H1 (cell line): ENCODE data around the gene FCRLA. TPM values are rescaled to one million over a fixed set of nuclear protein-coding genes. Genes with fewer than 3 reads are reported as not detected.

Experiments
- CTCF ChIA-PET: fragments of 300-600 bp; sonication (Branson Sonifier 250); formaldehyde crosslinking; loops from one replicate; lab custom pipeline; 2021; ENCODE audit not compliant: partially characterized antibody; lab: Charles Lee
- POLR2A ChIA-PET: fragments of 300-600 bp; sonication (Branson Sonifier 250); formaldehyde crosslinking; loops from one replicate; lab custom pipeline; 2021; ENCODE audit warnings: inconsistent platforms; ENCODE audit not compliant: partially characterized antibody; lab: Charles Lee
- DNase-seq, 2 experiments: peaks; one replicate each; pipeline versions ENCODE4 v3.0.0 to v3.0.0-alpha.2; 2010 to 2022; ENCODE audit warnings: low spot score in 2 of 2, low read depth in 1 of 2, mixed read lengths in 1 of 2
- FAIRE-seq: peaks from 2 replicates; lab custom pipeline; 2011; peaks lifted over from hg19 to GRCh38; lab: Jason Lieb, UNC
- H2AFZ ChIP-seq: 2 replicates; pipeline ENCODE4 v1.8.1; 2012; ENCODE audit warnings: low read length, inconsistent platforms
- H2AK5ac ChIP-seq: 2 replicates; pipeline ENCODE4 v1.6.1; 2013; ENCODE audit warnings: low read depth, low read length
- H2BK120ac ChIP-seq: replicated peaks from 2 replicates; pipeline ENCODE3; 2013; ENCODE audit warnings: low read depth, low read length, inconsistent platforms
- H2BK12ac ChIP-seq: 2 replicates; pipeline ENCODE4 v1.6.1; 2013; ENCODE audit warnings: low read depth, low read length
- H2BK15ac ChIP-seq: 2 replicates; pipeline ENCODE4 v1.6.1; 2013; ENCODE audit warnings: low read length
- H2BK20ac ChIP-seq: 2 replicates; pipeline ENCODE4 v1.6.1; 2013; ENCODE audit warnings: low read length
- H2BK5ac ChIP-seq: 2 replicates; pipeline ENCODE4 v1.6.1; 2013; ENCODE audit warnings: low read depth, low read length
- H3K14ac ChIP-seq: 2 replicates; pipeline ENCODE4 v1.6.1; 2013; ENCODE audit warnings: inconsistent platforms; ENCODE audit not compliant: insufficient read length
- H3K18ac ChIP-seq: 2 replicates; pipeline ENCODE4 v1.6.1; 2013; ENCODE audit warnings: low read length; ENCODE audit errors: extremely low read depth
- H3K23ac ChIP-seq: 2 replicates; pipeline ENCODE4 v1.6.1; 2013; ENCODE audit warnings: inconsistent platforms; ENCODE audit not compliant: insufficient read length
- H3K23me2 ChIP-seq: 2 replicates; pipeline ENCODE4 v1.6.1; 2013; ENCODE audit warnings: low read depth, low read length
- H3K27ac ChIP-seq: 2 replicates; pipeline ENCODE4 v1.6.1; 2011; ENCODE audit warnings: low read depth, low read length, inconsistent platforms
- H3K27me3 ChIP-seq, 4 experiments: replicated peaks in 1 of 4; 1 replicate in 1 of 4; 2 replicates in 3 of 4; pipeline versions ENCODE4 v1.6.1 to v1.8.1; 2011 to 2013; ENCODE audit warnings: low read length in 3 of 4, mild to moderate bottlenecking in 3 of 4, inconsistent platforms in 2 of 4, mixed read lengths in 2 of 4, moderate library complexity in 1 of 4; ENCODE audit not compliant: control insufficient read depth in 3 of 4, insufficient read depth in 3 of 4; ENCODE audit errors: extremely low read depth in 1 of 4
- H3K36me3 ChIP-seq, 4 experiments: 2 replicates each; pipeline versions ENCODE4 v1.6.1 to v1.8.1; 2011 to 2013; ENCODE audit warnings: mild to moderate bottlenecking in 4 of 4, low read length in 3 of 4, moderate library complexity in 2 of 4, control low read depth in 1 of 4, inconsistent platforms in 1 of 4; ENCODE audit not compliant: insufficient read depth in 4 of 4, control insufficient read depth in 2 of 4
- H3K4ac ChIP-seq: replicated peaks from 2 replicates; pipeline ENCODE3; 2013; ENCODE audit warnings: low read length, low read depth, mixed read lengths, inconsistent platforms; ENCODE audit not compliant: insufficient read length
- H3K4me1 ChIP-seq, 4 experiments: replicated peaks in 1 of 4; 1 replicate in 1 of 4; 2 replicates in 3 of 4; pipeline versions ENCODE4 v1.6.1 to v1.8.1; 2011 to 2013; ENCODE audit warnings: low read length in 3 of 4, inconsistent platforms in 2 of 4, mixed read lengths in 1 of 4; ENCODE audit not compliant: insufficient read depth in 4 of 4, control insufficient read depth in 3 of 4
- H3K4me2 ChIP-seq, 2 experiments: 2 replicates each; pipeline versions ENCODE4 v1.6.1 to v1.8.1; 2011 to 2013; ENCODE audit warnings: low read depth in 2 of 2, low read length in 2 of 2, control low read depth in 1 of 2, inconsistent platforms in 1 of 2, mild to moderate bottlenecking in 1 of 2; ENCODE audit not compliant: insufficient read depth in 1 of 2
- H3K4me3 ChIP-seq, 4 experiments: fragments of 200-600, 300-600 bp in 1 of 4; sonication (generic), shearing (Covaris generic), sonication (Bioruptor Twin) in 1 of 4; 2 replicates each; pipeline versions ENCODE4 v1.5.1 to v1.8.1; 2011 to 2016; ENCODE audit warnings: low read length in 4 of 4, low read depth in 3 of 4, control low read depth in 2 of 4, inconsistent platforms in 2 of 4, mild to moderate bottlenecking in 2 of 4, mixed read lengths in 1 of 4, moderate library complexity in 1 of 4; ENCODE audit not compliant: insufficient read depth in 2 of 4; ENCODE audit errors: extremely low read depth in 1 of 4
- H3K56ac ChIP-seq: replicated peaks from 2 replicates; pipeline ENCODE3; 2013; ENCODE audit warnings: low read depth, mild to moderate bottlenecking, mixed read lengths, low read length, inconsistent platforms; ENCODE audit not compliant: insufficient read length
- H3K79me1 ChIP-seq: 2 replicates; pipeline ENCODE4 v1.6.1; 2013; ENCODE audit warnings: low read depth, low read length, control low read depth
- H3K79me2 ChIP-seq, 2 experiments: 2 replicates each; pipeline versions ENCODE4 v1.6.1 to v1.8.1; 2012 to 2013; ENCODE audit warnings: low read length in 2 of 2, mild to moderate bottlenecking in 2 of 2, inconsistent platforms in 1 of 2; ENCODE audit not compliant: insufficient read depth in 2 of 2, control insufficient read depth in 1 of 2
- H3K9ac ChIP-seq, 4 experiments: replicated peaks in 1 of 4; 1 replicate in 1 of 4; 2 replicates in 3 of 4; pipeline versions ENCODE4 v1.6.1 to v1.8.1; 2011 to 2013; ENCODE audit warnings: low read depth in 3 of 4, low read length in 3 of 4, control low read depth in 2 of 4, mild to moderate bottlenecking in 2 of 4, moderate library complexity in 2 of 4, inconsistent platforms in 1 of 4; ENCODE audit errors: extremely low read depth in 1 of 4
- H3K9me3 ChIP-seq, 2 experiments: 2 replicates each; pipeline versions ENCODE4 v1.6.1 to v1.8.1; 2012 to 2013; ENCODE audit warnings: mild to moderate bottlenecking in 2 of 2, moderate library complexity in 2 of 2, control low read depth in 1 of 2, inconsistent platforms in 1 of 2, low read depth in 1 of 2, low read length in 1 of 2, mixed read lengths in 1 of 2; ENCODE audit not compliant: insufficient read depth in 2 of 2
- H4K20me1 ChIP-seq, 2 experiments: replicated peaks in 1 of 2; 2 replicates each; pipeline versions ENCODE3 to v1.8.1; 2011 to 2013; ENCODE audit warnings: inconsistent platforms in 2 of 2, low read length in 2 of 2, mild to moderate bottlenecking in 1 of 2; ENCODE audit not compliant: insufficient read depth in 2 of 2, control insufficient read depth in 1 of 2
- H4K5ac ChIP-seq: 2 replicates; pipeline ENCODE4 v1.6.1; 2013; ENCODE audit warnings: low read length, low read depth, mixed read lengths, inconsistent platforms; ENCODE audit not compliant: insufficient read length
- H4K8ac ChIP-seq: 2 replicates; pipeline ENCODE4 v1.8.0; 2013; ENCODE audit warnings: mild to moderate bottlenecking, moderate library complexity, low read length, inconsistent platforms; ENCODE audit not compliant: insufficient read depth; ENCODE audit errors: extremely low read depth
- H4K91ac ChIP-seq: replicated peaks from 2 replicates; pipeline ENCODE3; 2013; ENCODE audit warnings: low read length, mixed read lengths, inconsistent platforms; ENCODE audit not compliant: insufficient read length
- BRCA1 ChIP-seq: IDR thresholded peaks from 2 replicates; pipeline ENCODE4 v1.6.1; 2012; ENCODE audit warnings: low read depth, low read length, improper control_type of control experiment
- CHD1 ChIP-seq: IDR thresholded peaks from 2 replicates; pipeline ENCODE4 v1.6.1; 2012; ENCODE audit warnings: low read depth, low read length, improper control_type of control experiment
- CTCF ChIP-seq, 3 experiments: IDR thresholded peaks; 1 replicate in 2 of 3; 2 replicates in 1 of 3; pipeline versions ENCODE4 v1.5.1 to v1.6.1; 2011; ENCODE audit warnings: low read length in 3 of 3, mild to moderate bottlenecking in 3 of 3, inconsistent platforms in 2 of 3, low read depth in 1 of 3, moderate library complexity in 1 of 3; ENCODE audit not compliant: insufficient read depth in 1 of 3; ENCODE audit errors: control extremely low read depth in 1 of 3
- EGR1 ChIP-seq: IDR thresholded peaks from 2 replicates; pipeline ENCODE4 v1.6.1; 2011; ENCODE audit warnings: low read depth, low read length, borderline replicate concordance
- EP300 ChIP-seq, 2 experiments: IDR thresholded peaks; 1 replicate in 1 of 2; 2 replicates in 1 of 2; pipeline ENCODE4 v1.6.1; 2011 to 2012; ENCODE audit warnings: low read depth in 2 of 2, low read length in 2 of 2, mild to moderate bottlenecking in 2 of 2, borderline replicate concordance in 1 of 2, inconsistent platforms in 1 of 2, moderate library complexity in 1 of 2
- HDAC2 ChIP-seq, 2 experiments: fragments of 300-600 bp in 1 of 2; sonication (generic) in 1 of 2; IDR thresholded peaks; 2 replicates each; pipeline ENCODE4 v1.6.1; 2011 to 2012; ENCODE audit warnings: low read depth in 2 of 2, low read length in 2 of 2, mild to moderate bottlenecking in 2 of 2, moderate library complexity in 2 of 2, borderline replicate concordance in 1 of 2, inconsistent platforms in 1 of 2
- HDAC6 ChIP-seq: IDR thresholded peaks from one replicate; pipeline ENCODE4 v1.7.1; 2012; ENCODE audit warnings: low read depth, mild to moderate bottlenecking, inconsistent platforms, low read length, moderate library complexity
- JUND ChIP-seq: IDR thresholded peaks from 2 replicates; pipeline ENCODE4 v1.6.1; 2011; ENCODE audit warnings: mild to moderate bottlenecking, improper control_type of control experiment, low read length
- RBBP5 ChIP-seq: IDR thresholded peaks from 2 replicates; pipeline ENCODE4 v1.7.1; 2012; ENCODE audit warnings: low read depth, mild to moderate bottlenecking, inconsistent platforms, low read length, moderate library complexity, borderline replicate concordance
- SP1 ChIP-seq: IDR thresholded peaks from 2 replicates; pipeline ENCODE4 v1.6.1; 2011; ENCODE audit warnings: low read depth, low read length
- TBP ChIP-seq: IDR thresholded peaks from 2 replicates; pipeline ENCODE4 v1.6.1; 2011; ENCODE audit warnings: low read depth, low read length, improper control_type of control experiment
- TEAD4 ChIP-seq: IDR thresholded peaks from 2 replicates; pipeline ENCODE4 v1.6.1; 2012; ENCODE audit warnings: low read depth, low read length, inconsistent platforms, mixed read lengths
- WGBS, 2 experiments: shearing (Covaris generic) in 1 of 2; methylation state at CpG; one replicate each; pipeline versions ENCODE4 v1.1.6 to v1.1.7; 2013 to 2015; ENCODE audit warnings: low lambda C conversion rate in 2 of 2, mixed read lengths in 2 of 2, inconsistent platforms in 1 of 2, low coverage in 1 of 2, missing lambda C conversion rate in 1 of 2; ENCODE audit not compliant: insufficient replicate concordance in 2 of 2, insufficient coverage in 1 of 2, insufficient read length in 1 of 2; ENCODE audit errors: extremely low coverage in 1 of 2, missing lambda C conversion rate in 1 of 2; 5-methylcytosine and 5-hydroxymethylcytosine counted together
- polyA plus RNA-seq, 7 experiments: library from polyadenylated mRNA; depleted of rRNA in 3 of 7; stranded (reverse) in 5 of 7; unstranded in 2 of 7; fragments of >200 nt in 5 of 7; fragments of 200-250 nt in 2 of 7; gene quantifications; 1 replicate in 5 of 7; 2 replicates in 1 of 7; 4 replicates in 1 of 7; pipeline versions ENCODE4 v1.2.1 to v1.2.3, GENCODE V29; 2011 to 2013; ENCODE audit warnings: missing spikeins in 2 of 7, mixed read lengths in 2 of 7
- total RNA-seq: library from RNA; stranded (reverse); fragmentation: NEBNext Ultra II Directional; extraction: Animal tissue kit (Norgen Biotek cat#: 25700); gene quantifications from 2 replicates; pipeline ENCODE4 v1.2.1, GENCODE V29; 2021

Gene FCRLA
- total and polyA plus RNA-seq, 2 of the 8 experiments (the other 6 are each of a cell fraction or from before 2014, with no cell fraction given) = not detected

GRCh38 chr1:161706113-161706481 is 932 bp upstream of the FCRLA start:
- no peak overlapping the region for H2AFZ ChIP-seq
- CTCF ChIA-PET = no interaction called here
- no peak for TF ChIP-seq TBP
- TF ChIP-seq BRCA1 = no peak
- no peak for TF ChIP-seq JUND
- TF ChIP-seq SP1 = no peak
- no peak for TF ChIP-seq RBBP5
- TF ChIP-seq EP300 (IDR thresholded peaks at IDR 0.05; ENCODE audit: borderline replicate concordance in 1 of 2, low read depth in 2 of 2, low read length in 2 of 2) = no peak
- no peak for TF ChIP-seq CHD1
- no peak for TF ChIP-seq HDAC6
- TF ChIP-seq EGR1 = no peak
- no peak for TF ChIP-seq CTCF (IDR thresholded peaks at IDR 0.05; ENCODE audit: control extremely low read depth in 1 of 3, insufficient read depth in 1 of 3, low read depth in 1 of 3, low read length in 3 of 3)
- TF ChIP-seq HDAC2 (IDR thresholded peaks at IDR 0.05; ENCODE audit: borderline replicate concordance in 1 of 2, low read depth in 2 of 2, low read length in 2 of 2) = no peak
- TF ChIP-seq TEAD4 = no peak

More at GRCh38 chr1:161706113-161706481, 932 bp upstream of the FCRLA start:
- Histone ChIP-seq H3K79me2 (no peaks in the 10 kb centered on the region), H4K8ac (no peak overlapping the region), H2BK12ac (no peak overlapping the region), H3K56ac (no peak overlapping the region), H2BK15ac (no peak overlapping the region), H3K9me3 (no peaks in the 10 kb centered on the region), H3K79me1 (no peaks in the 10 kb centered on the region), H4K20me1 (no peaks in the 10 kb centered on the region), H3K23ac (no peak overlapping the region), H4K5ac (no peak overlapping the region), H3K4me3 (no peak overlapping the region), H3K23me2 (no peaks in the 10 kb centered on the region), H3K4ac (no peak overlapping the region), H3K4me2 (no peak overlapping the region), H4K91ac (no peak overlapping the region), H3K27me3 (peaks cover 0 to 2% (median 0%) of the 10 kb centered on the region in 4 experiments; a peak in 1 of 7 replicates), H3K4me1 (no peaks in the 10 kb centered on the region), H3K14ac (no peak overlapping the region), H3K27ac (no peak overlapping the region), H2BK20ac (no peak overlapping the region), H2AK5ac (no peak overlapping the region), H2BK120ac (no peak overlapping the region), H3K36me3 (no peaks in the 10 kb centered on the region), H3K9ac (no peak overlapping the region), H3K18ac (no peak overlapping the region), H2BK5ac (no peak overlapping the region)
- POLR2A ChIA-PET = no interaction called here
- 90% methylated on average over 3 of the region's 3 CpGs; no CpG with 5 or more reads in 1 of the 2 experiments for WGBS, 2 experiments
- no peak for FAIRE-seq
- DNase-seq = no peak
